ENCODE results near the gene TBC1D8B.

- TF ChIP-seq CTCF (IDR thresholded peaks at IDR 0.05), result no peak
- no peak for TF ChIP-seq POLR2A (IDR thresholded peaks at IDR 0.05)
These were observed 110.4 kb downstream of the TBC1D8B start for GRCh38 chrX:106912864-106913263.
